HT-29 (cell line): ENCODE data around the gene SMARCAD1. TPM values are rescaled to one million over a fixed set of nuclear protein-coding genes. Genes with fewer than 3 reads are reported as not detected.

ENCODE experiments used
- DNase-seq: peaks from one replicate; pipeline ENCODE4 v3.0.0-alpha.2; 2015; ENCODE audit warnings: low spot score
- total RNA-seq: library from RNA; depleted of rRNA; stranded (reverse); fragments of >200 nt; shearing (Covaris generic); gene quantifications from 2 replicates; pipeline ENCODE4 v1.2.3, GENCODE V29; 2014; rRNA removed

The SMARCAD1 gene
- total RNA-seq: 9.3 and 9.5 TPM in 2 replicates

GRCh38 chr4:94207469-94208224 lies at the start of gene SMARCAD1:
SMARCAD1 (plus strand) TSS chr4:94207865; CDS start chr4:94208395, 530 bp downstream.
- DNase-seq: peak; percentile 98

- DNase-seq: no peak
Observed at GRCh38 chr4:94158883-94159282, 48.8 kb upstream of the SMARCAD1 start.

- DNase-seq: no peak
Observed at GRCh38 chr4:94159790-94160189, 47.9 kb upstream of the SMARCAD1 start.

- DNase-seq: no peak
Observed at GRCh38 chr4:94160774-94161173, 46.9 kb upstream of the SMARCAD1 start.

GRCh38 chr4:94165256-94165655 lies 42.4 kb upstream of the SMARCAD1 start:
- DNase-seq: no peak

GRCh38 chr4:94168321-94168720 lies 39.3 kb upstream of the SMARCAD1 start:
- no peak for DNase-seq

- no peak for DNase-seq
Observed at GRCh38 chr4:94169803-94170372, 37.8 kb upstream of the SMARCAD1 start.

GRCh38 chr4:94171616-94172015 lies 36.0 kb upstream of the SMARCAD1 start:
- DNase-seq: no peak

- DNase-seq: no peak
Observed at GRCh38 chr4:94175553-94176261, 32.0 kb upstream of the SMARCAD1 start.

- DNase-seq: no peak
Observed at GRCh38 chr4:94177822-94178221, 29.8 kb upstream of the SMARCAD1 start.

GRCh38 chr4:94181815-94182214 lies 25.9 kb upstream of the SMARCAD1 start:
- DNase-seq: no peak

- no peak for DNase-seq
Observed at GRCh38 chr4:94202769-94203168, 4.9 kb upstream of the SMARCAD1 start.

GRCh38 chr4:94208266-94208665 lies 601 bp downstream of the SMARCAD1 start:
- peak; percentile 9 for DNase-seq

GRCh38 chr4:94208918-94209317 lies 1.3 kb downstream of the SMARCAD1 start:
- no peak for DNase-seq

GRCh38 chr4:94211861-94212260 lies 4.2 kb downstream of the SMARCAD1 start:
- DNase-seq: no peak

GRCh38 chr4:94214703-94215319 lies 7.1 kb downstream of the SMARCAD1 start:
- no peak for DNase-seq

- no peak for DNase-seq
Observed at GRCh38 chr4:94216394-94216793, 8.7 kb downstream of the SMARCAD1 start.

GRCh38 chr4:94219402-94219801 lies 11.7 kb downstream of the SMARCAD1 start:
- DNase-seq: no peak

GRCh38 chr4:94221916-94222315 lies 14.3 kb downstream of the SMARCAD1 start:
- no peak for DNase-seq

GRCh38 chr4:94225449-94225848 lies 17.8 kb downstream of the SMARCAD1 start:
- no peak for DNase-seq

GRCh38 chr4:94226763-94227162 lies 19.1 kb downstream of the SMARCAD1 start:
- DNase-seq: no peak
